ENCODE measurements around the gene BANF2.

DNA sequence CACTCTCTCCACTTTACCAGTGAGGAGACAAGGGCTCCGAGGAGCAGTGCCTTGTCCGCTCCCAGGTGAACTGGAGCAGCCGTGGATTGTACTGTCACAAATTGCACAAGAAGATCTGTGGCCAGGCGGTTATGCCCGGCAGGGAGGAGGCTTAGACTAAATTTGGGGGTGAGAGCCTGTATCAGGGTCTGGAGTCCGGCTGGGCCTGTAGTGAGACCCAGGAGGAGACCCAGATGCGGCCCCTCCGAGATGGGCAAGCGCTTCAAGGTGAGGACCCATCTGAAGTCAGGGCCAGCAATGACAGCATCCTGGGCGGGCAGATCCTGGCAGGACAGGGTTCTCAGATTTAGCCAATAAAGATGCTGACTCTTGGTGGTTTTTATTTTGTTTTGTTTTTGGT is 27.6 kb downstream of the BANF2 start:
- no peak for TF ChIP-seq GTF2F1 (IDR thresholded peaks at IDR 0.05; ENCODE audit: low read length)
- TF ChIP-seq FOXK1 (CRISPR knock-in tag; IDR thresholded peaks at IDR 0.05; ENCODE audit: borderline replicate concordance, low read depth): no peak
- no peak for TF ChIP-seq MAFG (CRISPR knock-in tag; IDR thresholded peaks at IDR 0.05)

Data from HepG2 (cell line).